K562 (cell line): Measurements from ENCODE around the gene DRAXIN. TPM values are rescaled to one million over a fixed set of nuclear protein-coding genes. Genes with fewer than 3 reads are reported as not detected.
A peak's percentile ranks its signal among the peaks of the same experiment; 100 is the strongest.

ENCODE experiments used
- BCOR ChIP-seq: fragments of 450-650 bp; IDR thresholded peaks from 2 replicates; pipeline ENCODE4 v1.6.1; 2016
- FOXA1 ChIP-seq: fragments of 450-650 bp; IDR thresholded peaks from 2 replicates; pipeline ENCODE4 v1.6.1; 2016; ENCODE audit warnings: mild to moderate bottlenecking, borderline replicate concordance
- FOXK1 ChIP-seq: sonication (generic); formaldehyde crosslinking; IDR thresholded peaks from 2 replicates; pipeline ENCODE4 v1.8.0; 2022; ENCODE audit warnings: missing genetic modification reagents, mild to moderate bottlenecking, borderline replicate concordance
- KDM2B ChIP-seq: fragments of 250-450 bp; sonication (Bioruptor Pico); IDR thresholded peaks from 2 replicates; pipeline ENCODE4 v1.8.0; 2021; ENCODE audit warnings: mild to moderate bottlenecking, moderate library complexity
- NCOA6 ChIP-seq: fragments of 450-650 bp; IDR thresholded peaks from 2 replicates; pipeline ENCODE4 v1.6.1; 2017; ENCODE audit warnings: mild to moderate bottlenecking
- NFRKB ChIP-seq: fragments of 450-650 bp; IDR thresholded peaks from 2 replicates; pipeline ENCODE4 v1.6.1; 2016; ENCODE audit warnings: low read depth
- POU5F1 ChIP-seq: fragments of 150-350 bp; IDR thresholded peaks from 2 replicates; pipeline ENCODE4 v1.6.1; 2014; ENCODE audit warnings: borderline replicate concordance, low read length, low read depth, mild to moderate bottlenecking; ENCODE audit not compliant: partially characterized antibody
- RB1 ChIP-seq: fragments of 450-650 bp; IDR thresholded peaks from 2 replicates; pipeline ENCODE4 v1.6.1; 2017; ENCODE audit warnings: low read depth, mild to moderate bottlenecking
- RBM14 ChIP-seq: fragments of 200-400 bp; formaldehyde crosslinking; IDR thresholded peaks from 2 replicates; pipeline ENCODE4 v1.6.1; 2018; ENCODE audit warnings: low read depth, mild to moderate bottlenecking, low read length, moderate library complexity, borderline replicate concordance; ENCODE audit not compliant: insufficient read depth
- RBM15 ChIP-seq: fragments of 200-400 bp; formaldehyde crosslinking; IDR thresholded peaks from 2 replicates; pipeline ENCODE4 v1.6.1; 2018; ENCODE audit warnings: mild to moderate bottlenecking, low read length, moderate library complexity; ENCODE audit not compliant: insufficient read depth
- RBM17 ChIP-seq: fragments of 200-400 bp; formaldehyde crosslinking; IDR thresholded peaks from 2 replicates; pipeline ENCODE4 v1.6.1; 2017; ENCODE audit warnings: low read depth, mild to moderate bottlenecking, low read length, borderline replicate concordance
- RFX1 ChIP-seq: fragments of 450-650 bp; IDR thresholded peaks from 2 replicates; pipeline ENCODE4 v1.6.1; 2016; ENCODE audit warnings: mild to moderate bottlenecking, moderate library complexity
- SMC3 ChIP-seq: conservative IDR thresholded peaks from 2 replicates; pipeline ENCODE4 v1.6.1; 2011; ENCODE audit warnings: low read depth, low read length, improper control_type of control experiment; ENCODE audit not compliant: insufficient read depth
- SP1 ChIP-seq: sonication (generic); formaldehyde crosslinking; IDR thresholded peaks from 2 replicates; pipeline ENCODE4 v1.8.1; 2022; ENCODE audit warnings: mild to moderate bottlenecking, missing genetic modification reagents
- TAF7 ChIP-seq: fragments of 450-650 bp; IDR thresholded peaks from 2 replicates; pipeline ENCODE4 v1.6.1; 2016; ENCODE audit warnings: missing genetic modification characterization, missing compliant biosample characterization
- ZNF274 ChIP-seq: IDR thresholded peaks from 2 replicates; pipeline ENCODE4 v1.6.1; 2011; ENCODE audit warnings: low read depth, mild to moderate bottlenecking, low read length, moderate library complexity, borderline replicate concordance
- ZNF445 ChIP-seq: fragments of 250-450 bp; sonication (Bioruptor Pico); IDR thresholded peaks from 2 replicates; pipeline ENCODE4 v1.4.0; 2020; ENCODE audit warnings: low read depth, mild to moderate bottlenecking, moderate library complexity
- ZNF551 ChIP-seq: fragments of 250-450 bp; sonication (Bioruptor Pico); IDR thresholded peaks from 2 replicates; pipeline ENCODE4 v1.5.0; 2021; ENCODE audit warnings: mild to moderate bottlenecking, moderate library complexity
- polyA plus RNA-seq, 8 experiments: library from polyadenylated mRNA; depleted of rRNA in 4 of 8; stranded (reverse) in 5 of 8; unstranded in 3 of 8; fragments of >200 nt; fragmentation: Nextera tagmentation in 2 of 8; fragmentation: Illumina TruSeq in 1 of 8; extraction: Ambion mirVana in 2 of 8; extraction: Trizol in 1 of 8; gene quantifications; 2 replicates each; pipeline versions ENCODE4 v1.2.1 to v1.2.3, GENCODE V29; 2011 to 2014; ENCODE audit warnings: inconsistent platforms in 1 of 8, missing spikeins in 1 of 8
- total RNA-seq, 7 experiments: library from RNA; depleted of rRNA in 6 of 7; stranded (reverse); fragments of >200 nt in 6 of 7; fragmentation: Illumina TruSeq in 2 of 7; extraction: Trizol in 2 of 7; gene quantifications; 2 replicates each; pipeline versions ENCODE4 v1.2.1 to v1.2.3, GENCODE V29; 2011 to 2021; ENCODE audit warnings: low replicate concordance in 1 of 7
- TF ChIP-seq, protein P1 (sequence below): fragments of 250-450 bp; sonication (Bioruptor Pico); IDR thresholded peaks from 2 replicates; pipeline ENCODE4 v1.5.0; 2022; ENCODE audit warnings: mild to moderate bottlenecking
- TF ChIP-seq, protein P2 (sequence below): fragments of 450-650 bp; IDR thresholded peaks from 2 replicates; pipeline ENCODE4 v1.6.1; 2017; ENCODE audit warnings: mild to moderate bottlenecking, moderate library complexity
- TF ChIP-seq, protein P3 (sequence below), 2 experiments: fragments of 450-650 bp; IDR thresholded peaks; 2 replicates each; pipeline ENCODE4 v1.6.1; 2016
- TF ChIP-seq, protein P4 (sequence below): fragments of 450-650 bp; IDR thresholded peaks from 2 replicates; pipeline ENCODE4 v1.6.1; 2016; ENCODE audit warnings: antibody characterized with exemption

Gene DRAXIN
- total and polyA plus RNA-seq, 9 of the 15 experiments (the other 6 are each of a cell fraction or from before 2014, with no cell fraction given), result 0.01 to 0.04 (median 0.01) TPM; not detected in 6

DNA sequence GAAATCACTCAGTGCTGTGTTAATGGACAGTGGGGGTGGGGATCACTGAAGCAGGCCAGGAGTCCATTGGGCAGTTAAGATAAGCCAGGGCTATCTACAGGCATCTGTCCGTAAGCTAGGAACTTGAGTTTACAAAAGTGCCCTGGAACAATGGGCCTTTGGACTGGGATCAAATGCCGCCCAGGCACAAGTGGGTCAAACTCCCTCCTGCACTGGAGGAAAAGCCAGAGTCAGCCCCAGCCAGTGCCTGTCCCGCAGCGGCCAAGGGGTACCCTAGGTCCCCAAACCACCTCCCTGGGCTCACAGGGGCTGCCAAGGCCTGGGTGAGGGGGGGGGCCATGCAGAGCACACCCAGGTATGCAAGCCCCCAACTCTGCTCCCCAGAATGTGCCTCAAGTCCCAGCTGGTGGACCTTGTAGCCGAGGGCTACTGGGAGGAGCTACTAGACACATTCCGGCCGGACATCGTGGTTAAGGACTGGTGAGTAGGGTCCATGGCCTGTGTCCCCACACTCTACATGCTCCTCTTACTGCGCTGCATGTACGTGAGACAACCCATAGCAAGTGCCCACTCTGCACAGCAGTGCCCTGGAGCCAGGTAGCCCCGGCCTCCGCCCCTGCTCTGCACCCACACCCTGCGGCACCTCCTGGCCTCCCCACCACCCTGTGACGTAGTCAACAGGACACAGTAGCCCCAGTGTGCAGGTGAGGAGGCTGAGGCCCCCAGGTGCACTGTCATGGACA lies 19.8 kb upstream of the DRAXIN start (continued):
- TF ChIP-seq NFRKB (no peak), FOXK1 (CRISPR knock-in tag) (no peak), ZNF274 (no peak), RFX1 (no peak), SMC3 (no peak), RB1 (no peak; the same call in 1 of the 2 replicates), NCOA6 (no peak), BCOR (no peak), ZNF551 (CRISPR knock-in tag) (no peak), TAF7 (tag) (no peak), SP1 (peak; percentile 48; the same call in 1 of the 2 replicates), RBM15 (no peak), KDM2B (CRISPR knock-in tag) (no peak), RBM17 (no peak), POU5F1 (no peak), RBM14 (no peak), ZNF445 (CRISPR knock-in tag) (no peak), FOXA1 (no peak)
- TF ChIP-seq, protein P1, sequence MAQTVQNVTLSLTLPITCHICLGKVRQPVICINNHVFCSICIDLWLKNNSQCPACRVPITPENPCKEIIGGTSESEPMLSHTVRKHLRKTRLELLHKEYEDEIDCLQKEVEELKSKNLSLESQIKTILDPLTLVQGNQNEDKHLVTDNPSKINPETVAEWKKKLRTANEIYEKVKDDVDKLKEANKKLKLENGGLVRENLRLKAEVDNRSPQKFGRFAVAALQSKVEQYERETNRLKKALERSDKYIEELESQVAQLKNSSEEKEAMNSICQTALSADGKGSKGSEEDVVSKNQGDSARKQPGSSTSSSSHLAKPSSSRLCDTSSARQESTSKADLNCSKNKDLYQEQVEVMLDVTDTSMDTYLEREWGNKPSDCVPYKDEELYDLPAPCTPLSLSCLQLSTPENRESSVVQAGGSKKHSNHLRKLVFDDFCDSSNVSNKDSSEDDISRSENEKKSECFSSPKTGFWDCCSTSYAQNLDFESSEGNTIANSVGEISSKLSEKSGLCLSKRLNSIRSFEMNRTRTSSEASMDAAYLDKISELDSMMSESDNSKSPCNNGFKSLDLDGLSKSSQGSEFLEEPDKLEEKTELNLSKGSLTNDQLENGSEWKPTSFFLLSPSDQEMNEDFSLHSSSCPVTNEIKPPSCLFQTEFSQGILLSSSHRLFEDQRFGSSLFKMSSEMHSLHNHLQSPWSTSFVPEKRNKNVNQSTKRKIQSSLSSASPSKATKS (CRISPR knock-in tag), result no peak
- TF ChIP-seq, protein P2, sequence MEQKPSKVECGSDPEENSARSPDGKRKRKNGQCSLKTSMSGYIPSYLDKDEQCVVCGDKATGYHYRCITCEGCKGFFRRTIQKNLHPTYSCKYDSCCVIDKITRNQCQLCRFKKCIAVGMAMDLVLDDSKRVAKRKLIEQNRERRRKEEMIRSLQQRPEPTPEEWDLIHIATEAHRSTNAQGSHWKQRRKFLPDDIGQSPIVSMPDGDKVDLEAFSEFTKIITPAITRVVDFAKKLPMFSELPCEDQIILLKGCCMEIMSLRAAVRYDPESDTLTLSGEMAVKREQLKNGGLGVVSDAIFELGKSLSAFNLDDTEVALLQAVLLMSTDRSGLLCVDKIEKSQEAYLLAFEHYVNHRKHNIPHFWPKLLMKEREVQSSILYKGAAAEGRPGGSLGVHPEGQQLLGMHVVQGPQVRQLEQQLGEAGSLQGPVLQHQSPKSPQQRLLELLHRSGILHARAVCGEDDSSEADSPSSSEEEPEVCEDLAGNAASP, result no peak
- TF ChIP-seq, protein P3, sequence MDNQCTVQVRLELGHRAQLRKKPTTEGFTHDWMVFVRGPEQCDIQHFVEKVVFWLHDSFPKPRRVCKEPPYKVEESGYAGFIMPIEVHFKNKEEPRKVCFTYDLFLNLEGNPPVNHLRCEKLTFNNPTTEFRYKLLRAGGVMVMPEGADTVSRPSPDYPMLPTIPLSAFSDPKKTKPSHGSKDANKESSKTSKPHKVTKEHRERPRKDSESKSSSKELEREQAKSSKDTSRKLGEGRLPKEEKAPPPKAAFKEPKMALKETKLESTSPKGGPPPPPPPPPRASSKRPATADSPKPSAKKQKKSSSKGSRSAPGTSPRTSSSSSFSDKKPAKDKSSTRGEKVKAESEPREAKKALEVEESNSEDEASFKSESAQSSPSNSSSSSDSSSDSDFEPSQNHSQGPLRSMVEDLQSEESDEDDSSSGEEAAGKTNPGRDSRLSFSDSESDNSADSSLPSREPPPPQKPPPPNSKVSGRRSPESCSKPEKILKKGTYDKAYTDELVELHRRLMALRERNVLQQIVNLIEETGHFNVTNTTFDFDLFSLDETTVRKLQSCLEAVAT (IDR thresholded peaks at IDR 0.05), result no peak
- TF ChIP-seq, protein P4, sequence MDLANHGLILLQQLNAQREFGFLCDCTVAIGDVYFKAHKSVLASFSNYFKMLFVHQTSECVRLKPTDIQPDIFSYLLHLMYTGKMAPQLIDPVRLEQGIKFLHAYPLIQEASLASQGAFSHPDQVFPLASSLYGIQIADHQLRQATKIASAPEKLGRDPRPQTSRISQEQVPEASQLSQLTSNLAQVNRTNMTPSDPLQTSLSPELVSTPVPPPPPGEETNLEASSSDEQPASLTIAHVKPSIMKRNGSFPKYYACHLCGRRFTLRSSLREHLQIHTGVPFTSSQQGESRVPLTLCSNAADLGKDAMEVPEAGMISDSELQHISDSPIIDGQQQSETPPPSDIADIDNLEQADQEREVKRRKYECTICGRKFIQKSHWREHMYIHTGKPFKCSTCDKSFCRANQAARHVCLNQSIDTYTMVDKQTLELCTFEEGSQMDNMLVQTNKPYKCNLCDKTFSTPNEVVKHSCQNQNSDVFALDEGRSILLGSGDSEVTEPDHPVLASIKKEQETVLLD, result peak; percentile 51; the same call in 1 of the 2 replicates
